ENCODE measurements around the gene OSBPL2. TPM values are rescaled to one million over a fixed set of nuclear protein-coding genes. Genes with fewer than 3 reads are reported as not detected.

The OSBPL2 gene
- total RNA-seq, 2 experiments from 2014 or later: 17.2 to 40.0 TPM

- H2AFZ ChIP-seq (ENCODE audit: low read length): no peak overlapping the region
- no peak overlapping the region for H3K27ac ChIP-seq (ENCODE audit: low read depth, low read length, poor library complexity, severe bottlenecking)
- POLR2A ChIA-PET: no interaction called here
- CTCF ChIA-PET (ENCODE audit: unreplicated experiment): no interaction called here
- DNase-seq (ENCODE audit: low spot score): no peak
- TF ChIP-seq, protein P1, sequence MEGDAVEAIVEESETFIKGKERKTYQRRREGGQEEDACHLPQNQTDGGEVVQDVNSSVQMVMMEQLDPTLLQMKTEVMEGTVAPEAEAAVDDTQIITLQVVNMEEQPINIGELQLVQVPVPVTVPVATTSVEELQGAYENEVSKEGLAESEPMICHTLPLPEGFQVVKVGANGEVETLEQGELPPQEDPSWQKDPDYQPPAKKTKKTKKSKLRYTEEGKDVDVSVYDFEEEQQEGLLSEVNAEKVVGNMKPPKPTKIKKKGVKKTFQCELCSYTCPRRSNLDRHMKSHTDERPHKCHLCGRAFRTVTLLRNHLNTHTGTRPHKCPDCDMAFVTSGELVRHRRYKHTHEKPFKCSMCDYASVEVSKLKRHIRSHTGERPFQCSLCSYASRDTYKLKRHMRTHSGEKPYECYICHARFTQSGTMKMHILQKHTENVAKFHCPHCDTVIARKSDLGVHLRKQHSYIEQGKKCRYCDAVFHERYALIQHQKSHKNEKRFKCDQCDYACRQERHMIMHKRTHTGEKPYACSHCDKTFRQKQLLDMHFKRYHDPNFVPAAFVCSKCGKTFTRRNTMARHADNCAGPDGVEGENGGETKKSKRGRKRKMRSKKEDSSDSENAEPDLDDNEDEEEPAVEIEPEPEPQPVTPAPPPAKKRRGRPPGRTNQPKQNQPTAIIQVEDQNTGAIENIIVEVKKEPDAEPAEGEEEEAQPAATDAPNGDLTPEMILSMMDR (conservative IDR thresholded peaks at IDR 0.05; ENCODE audit: low read length): no peak
- TF ChIP-seq EZH2phosphoT487 (IDR thresholded peaks at IDR 0.05; ENCODE audit: borderline replicate concordance, low read depth, low read length): no peak
- H3K4me1 ChIP-seq (ENCODE audit: insufficient read depth, low read length, poor library complexity, severe bottlenecking): peaks cover 51% of the 10 kb centered on the region
- H3K4me2 ChIP-seq (ENCODE audit: low read length): no peak overlapping the region
- intact Hi-C loops (cut with micrococcal nuclease; ENCODE audit: unreplicated experiment): loop anchor here (5.0 kb wide), 2 partner anchors 52 to 272 kb away; partner anchors contain the start of gene RPS21
- H3K9me3 ChIP-seq (ENCODE audit: low read length): no peaks in the 10 kb centered on the region
- H4K20me1 ChIP-seq (ENCODE audit: insufficient read depth, low read length): no peaks in the 10 kb centered on the region
- peaks cover 32% of the 10 kb centered on the region for H3K36me3 ChIP-seq (ENCODE audit: insufficient read depth, low read length)
- no peaks in the 10 kb centered on the region for H3K9me2 ChIP-seq (ENCODE audit: insufficient read depth, low read length)
- H3K4me3 ChIP-seq (ENCODE audit: low read depth, low read length, poor library complexity, severe bottlenecking): no peak overlapping the region
- no TSS peak for BruUV-seq (replicated peaks)
- H3K79me2 ChIP-seq (ENCODE audit: insufficient read depth, low read depth, low read length): no peaks in the 10 kb centered on the region
Observed at GRCh38 chr20:62335532-62335931, 97.2 kb downstream of the OSBPL2 start.

GRCh38 chr20:62336329-62336728 lies 98.0 kb downstream of the OSBPL2 start:
- BruUV-seq (replicated peaks): no TSS peak
- TF ChIP-seq, protein P1 (conservative IDR thresholded peaks at IDR 0.05; ENCODE audit: low read length): no peak
- TF ChIP-seq EZH2phosphoT487 (IDR thresholded peaks at IDR 0.05; ENCODE audit: borderline replicate concordance, low read depth, low read length): no peak
- Histone ChIP-seq H2AFZ (ENCODE audit: low read length) (no peak overlapping the region), H4K20me1 (ENCODE audit: insufficient read depth, low read length) (no peaks in the 10 kb centered on the region), H3K4me2 (ENCODE audit: low read length) (peak overlapping the region; percentile 76), H3K4me3 (ENCODE audit: low read depth, low read length, poor library complexity, severe bottlenecking) (no peak overlapping the region), H3K79me2 (ENCODE audit: insufficient read depth, low read depth, low read length) (no peaks in the 10 kb centered on the region; the same call in 1 of the 2 replicates), H3K9me2 (ENCODE audit: insufficient read depth, low read length) (no peaks in the 10 kb centered on the region), H3K36me3 (ENCODE audit: insufficient read depth, low read length) (peaks cover 31% of the 10 kb centered on the region), H3K27ac (ENCODE audit: low read depth, low read length, poor library complexity, severe bottlenecking) (peak overlapping the region; percentile 97), H3K9me3 (ENCODE audit: low read length) (0 out of 2 replicates have a peak, but pooled peaks cover 4% of the 10 kb centered on the region), H3K4me1 (ENCODE audit: insufficient read depth, low read length, poor library complexity, severe bottlenecking) (peaks cover 59% of the 10 kb centered on the region)
- DNase-seq (ENCODE audit: low spot score): peak; percentile 41
- POLR2A ChIA-PET: no interaction called here
- CTCF ChIA-PET (ENCODE audit: unreplicated experiment): no interaction called here
- intact Hi-C loops (cut with micrococcal nuclease; ENCODE audit: unreplicated experiment): loop anchor here (5.0 kb wide), 2 partner anchors 51 to 271 kb away; partner anchors contain the start of gene RPS21

DNA sequence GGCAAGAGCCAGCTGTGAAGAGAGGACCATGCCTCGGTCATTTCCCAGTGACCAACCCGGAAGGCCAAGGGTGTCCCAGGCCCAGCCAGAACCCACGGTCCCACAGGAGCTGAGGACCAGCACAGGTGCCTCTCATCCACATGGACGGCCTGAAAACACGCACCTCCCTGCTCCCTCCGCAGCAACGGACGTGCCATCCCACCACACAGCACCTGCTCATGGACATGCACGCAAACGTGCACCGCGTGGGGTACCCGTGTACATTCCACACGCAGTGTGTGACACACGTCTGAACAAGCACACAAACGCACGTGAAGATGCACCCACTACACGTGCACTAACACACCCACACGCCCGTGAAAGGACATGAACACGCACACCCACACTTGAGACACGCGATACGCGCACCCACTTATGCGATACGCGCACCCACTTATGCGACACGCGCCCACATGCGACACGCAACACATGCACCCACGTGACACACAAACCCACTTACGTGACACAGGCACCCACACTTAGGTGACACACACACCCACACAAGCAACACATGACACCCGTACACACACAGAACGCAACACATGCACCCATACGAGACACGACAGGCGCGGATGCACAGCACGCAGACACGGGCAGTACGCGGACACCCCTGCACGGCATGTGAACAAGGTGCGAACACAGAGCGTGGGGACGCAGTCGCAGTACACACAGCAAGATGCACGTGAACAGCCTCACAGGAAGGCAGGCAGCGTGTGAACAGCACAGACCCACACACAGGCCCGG lies 98.6 kb downstream of the OSBPL2 start:
- Histone ChIP-seq H2AFZ (ENCODE audit: low read length) (no peak overlapping the region), H3K27ac (ENCODE audit: low read depth, low read length, poor library complexity, severe bottlenecking) (peak overlapping the region; percentile 97), H3K4me3 (ENCODE audit: low read depth, low read length, poor library complexity, severe bottlenecking) (peak overlapping the region; percentile 20), H3K36me3 (ENCODE audit: insufficient read depth, low read length) (peaks cover 34% of the 10 kb centered on the region), H3K9me3 (ENCODE audit: low read length) (0 out of 2 replicates have a peak, but pooled peaks cover 7% of the 10 kb centered on the region), H3K4me1 (ENCODE audit: insufficient read depth, low read length, poor library complexity, severe bottlenecking) (peaks cover 65% of the 10 kb centered on the region), H3K9me2 (ENCODE audit: insufficient read depth, low read length) (no peaks in the 10 kb centered on the region), H3K79me2 (ENCODE audit: insufficient read depth, low read depth, low read length) (peaks cover 4% of the 10 kb centered on the region; the same call in 1 of the 2 replicates), H3K4me2 (ENCODE audit: low read length) (peak overlapping the region; percentile 76), H4K20me1 (ENCODE audit: insufficient read depth, low read length) (no peaks in the 10 kb centered on the region)
- intact Hi-C loops (cut with micrococcal nuclease; ENCODE audit: unreplicated experiment): loop anchor here (1.0 to 5.0 kb wide), 3 partner anchors 35 to 270 kb away; partner anchors contain the start of genes ADRM1 and RPS21
- CTCF ChIA-PET (ENCODE audit: unreplicated experiment): no interaction called here
- no peak for TF ChIP-seq EZH2phosphoT487 (IDR thresholded peaks at IDR 0.05; ENCODE audit: borderline replicate concordance, low read depth, low read length)
- TF ChIP-seq, protein P1 (conservative IDR thresholded peaks at IDR 0.05; ENCODE audit: low read length): no peak
- POLR2A ChIA-PET: no interaction called here
- DNase-seq (ENCODE audit: low spot score): no peak
- no TSS peak for BruUV-seq (replicated peaks)

Data from OCI-LY7 (cell line).